GM10266 (cell line): ENCODE measurements around the gene DNAH2.
A peak's percentile ranks its signal among the peaks of the same experiment; 100 is the strongest.

Experiments used
- DNase-seq: peaks from one replicate; pipeline ENCODE4 v3.0.0; 2012; ENCODE audit errors: extremely low spot score
- TF ChIP-seq, protein P1 (sequence below): IDR thresholded peaks from 2 replicates; pipeline ENCODE4 v1.5.1; 2012; ENCODE audit warnings: mild to moderate bottlenecking, low read depth; ENCODE audit not compliant: control insufficient read depth, insufficient read depth; ENCODE audit errors: missing control alignments

Gene DNAH2, protein sequence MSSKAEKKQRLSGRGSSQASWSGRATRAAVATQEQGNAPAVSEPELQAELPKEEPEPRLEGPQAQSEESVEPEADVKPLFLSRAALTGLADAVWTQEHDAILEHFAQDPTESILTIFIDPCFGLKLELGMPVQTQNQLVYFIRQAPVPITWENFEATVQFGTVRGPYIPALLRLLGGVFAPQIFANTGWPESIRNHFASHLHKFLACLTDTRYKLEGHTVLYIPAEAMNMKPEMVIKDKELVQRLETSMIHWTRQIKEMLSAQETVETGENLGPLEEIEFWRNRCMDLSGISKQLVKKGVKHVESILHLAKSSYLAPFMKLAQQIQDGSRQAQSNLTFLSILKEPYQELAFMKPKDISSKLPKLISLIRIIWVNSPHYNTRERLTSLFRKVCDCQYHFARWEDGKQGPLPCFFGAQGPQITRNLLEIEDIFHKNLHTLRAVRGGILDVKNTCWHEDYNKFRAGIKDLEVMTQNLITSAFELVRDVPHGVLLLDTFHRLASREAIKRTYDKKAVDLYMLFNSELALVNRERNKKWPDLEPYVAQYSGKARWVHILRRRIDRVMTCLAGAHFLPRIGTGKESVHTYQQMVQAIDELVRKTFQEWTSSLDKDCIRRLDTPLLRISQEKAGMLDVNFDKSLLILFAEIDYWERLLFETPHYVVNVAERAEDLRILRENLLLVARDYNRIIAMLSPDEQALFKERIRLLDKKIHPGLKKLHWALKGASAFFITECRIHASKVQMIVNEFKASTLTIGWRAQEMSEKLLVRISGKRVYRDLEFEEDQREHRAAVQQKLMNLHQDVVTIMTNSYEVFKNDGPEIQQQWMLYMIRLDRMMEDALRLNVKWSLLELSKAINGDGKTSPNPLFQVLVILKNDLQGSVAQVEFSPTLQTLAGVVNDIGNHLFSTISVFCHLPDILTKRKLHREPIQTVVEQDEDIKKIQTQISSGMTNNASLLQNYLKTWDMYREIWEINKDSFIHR (N-terminal part only)

GRCh38 chr17:7716901-7717755, at the start of gene DNAH2:
TSS of gene DNAH2 (plus strand) at chr17:7717744. CDS start at chr17:7719735, 1,991 bp downstream.
- DNase-seq, result peak; percentile 79
- TF ChIP-seq, protein P1, sequence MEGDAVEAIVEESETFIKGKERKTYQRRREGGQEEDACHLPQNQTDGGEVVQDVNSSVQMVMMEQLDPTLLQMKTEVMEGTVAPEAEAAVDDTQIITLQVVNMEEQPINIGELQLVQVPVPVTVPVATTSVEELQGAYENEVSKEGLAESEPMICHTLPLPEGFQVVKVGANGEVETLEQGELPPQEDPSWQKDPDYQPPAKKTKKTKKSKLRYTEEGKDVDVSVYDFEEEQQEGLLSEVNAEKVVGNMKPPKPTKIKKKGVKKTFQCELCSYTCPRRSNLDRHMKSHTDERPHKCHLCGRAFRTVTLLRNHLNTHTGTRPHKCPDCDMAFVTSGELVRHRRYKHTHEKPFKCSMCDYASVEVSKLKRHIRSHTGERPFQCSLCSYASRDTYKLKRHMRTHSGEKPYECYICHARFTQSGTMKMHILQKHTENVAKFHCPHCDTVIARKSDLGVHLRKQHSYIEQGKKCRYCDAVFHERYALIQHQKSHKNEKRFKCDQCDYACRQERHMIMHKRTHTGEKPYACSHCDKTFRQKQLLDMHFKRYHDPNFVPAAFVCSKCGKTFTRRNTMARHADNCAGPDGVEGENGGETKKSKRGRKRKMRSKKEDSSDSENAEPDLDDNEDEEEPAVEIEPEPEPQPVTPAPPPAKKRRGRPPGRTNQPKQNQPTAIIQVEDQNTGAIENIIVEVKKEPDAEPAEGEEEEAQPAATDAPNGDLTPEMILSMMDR, result peak; percentile 58

GRCh38 chr17:7668482-7668881, 49.1 kb upstream of the DNAH2 start:
- TF ChIP-seq, protein P1, result no peak
- no peak for DNase-seq

DNA sequence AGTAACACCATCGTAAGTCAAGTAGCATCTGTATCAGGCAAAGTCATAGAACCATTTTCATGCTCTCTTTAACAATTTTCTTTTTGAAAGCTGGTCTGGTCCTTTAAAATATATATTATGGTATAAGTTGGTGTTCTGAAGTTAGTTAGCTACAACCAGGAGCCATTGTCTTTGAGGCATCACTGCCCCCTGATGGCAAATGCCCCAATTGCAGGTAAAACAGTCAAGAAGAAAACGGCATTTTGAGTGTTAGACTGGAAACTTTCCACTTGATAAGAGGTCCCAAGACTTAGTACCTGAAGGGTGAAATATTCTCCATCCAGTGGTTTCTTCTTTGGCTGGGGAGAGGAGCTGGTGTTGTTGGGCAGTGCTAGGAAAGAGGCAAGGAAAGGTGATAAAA, 44.3 kb upstream of the DNAH2 start:
- no peak for DNase-seq
- TF ChIP-seq, protein P1, result peak; percentile 30

- TF ChIP-seq, protein P1, result no peak
- no peak for DNase-seq
Observed at GRCh38 chr17:7674934-7675333, 42.6 kb upstream of the DNAH2 start.

- no peak for DNase-seq
- TF ChIP-seq, protein P1, result no peak
Observed at GRCh38 chr17:7676533-7676932, 41.0 kb upstream of the DNAH2 start.

DNA sequence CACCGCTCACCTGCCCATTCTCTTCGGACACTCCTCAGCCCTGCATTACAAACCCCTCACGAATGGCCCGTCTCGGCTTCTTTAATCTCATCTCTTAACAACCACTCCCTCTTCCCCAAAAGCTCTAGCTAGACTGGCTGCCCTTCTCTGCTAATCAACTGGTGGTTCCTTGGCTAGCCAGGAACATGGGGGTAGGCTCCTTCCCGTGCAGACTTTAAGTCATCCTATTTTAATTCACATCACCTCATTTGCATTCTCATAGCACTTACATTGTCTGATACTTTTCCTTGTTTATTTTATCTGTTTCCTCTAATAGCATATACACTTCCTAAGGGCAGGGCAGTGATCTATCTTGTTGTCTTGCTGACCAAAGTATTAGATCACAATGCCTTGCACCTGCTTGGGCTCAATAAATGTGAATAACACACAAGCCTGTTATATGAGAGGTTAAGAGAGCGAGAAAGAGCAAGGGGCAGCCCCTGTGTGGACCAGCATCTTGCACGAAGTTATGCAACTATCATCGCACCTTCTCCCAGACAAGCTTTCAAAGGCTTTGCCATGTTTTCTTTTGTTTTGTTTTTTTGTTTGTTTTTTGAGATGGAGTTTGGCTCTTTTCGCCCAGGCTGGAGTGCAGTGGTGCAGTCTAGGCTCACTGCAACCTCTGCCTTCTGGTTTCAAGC, 40.0 kb upstream of the DNAH2 start:
- TF ChIP-seq, protein P1, result no peak
- DNase-seq, result no peak
